ENCODE data around the gene ZNF407. TPM values are rescaled to one million over a fixed set of nuclear protein-coding genes. Genes with fewer than 3 reads are reported as not detected.

Gene ZNF407
- total and polyA plus RNA-seq, 2 experiments from 2014 or later, result 2.1 to 10.4 TPM

GRCh38 chr18:74669136-74669798 lies 71.6 kb downstream of the ZNF407 start:
- no peak overlapping the region for H3K4me2 ChIP-seq
- TF ChIP-seq REST (IDR thresholded peaks at IDR 0.05; ENCODE audit: unreplicated experiment), result no peak
- no peak for TF ChIP-seq CREB1 (CRISPR knock-in tag; IDR thresholded peaks at IDR 0.05; ENCODE audit: low read depth)
- no peak for TF ChIP-seq JUNB (IDR thresholded peaks at IDR 0.05; ENCODE audit: unreplicated experiment)
- TF ChIP-seq POLR2AphosphoS5 (IDR thresholded peaks at IDR 0.05; ENCODE audit: low read depth), result no peak
- TF ChIP-seq ZNF114 (CRISPR knock-in tag; IDR thresholded peaks at IDR 0.05), result no peak
- no peak for TF ChIP-seq EZH2 (IDR thresholded peaks at IDR 0.05; ENCODE audit: low read depth, unreplicated experiment)
- H3K27me3 ChIP-seq (ENCODE audit: insufficient read depth), result no peaks in the 10 kb centered on the region
- no peak overlapping the region for H3K27ac ChIP-seq (ENCODE audit: low read depth)
- no peak overlapping the region for H3K4me3 ChIP-seq
- no peak overlapping the region for H2AFZ ChIP-seq
- H3K4me1 ChIP-seq (ENCODE audit: insufficient read depth), result no peaks in the 10 kb centered on the region
- no peak overlapping the region for H3K27ac Mint-ChIP-seq
- H3F3A ChIP-seq (replicated peaks; ENCODE audit: low read depth), result no peaks in the 10 kb centered on the region
- H4K20me1 ChIP-seq (replicated peaks; ENCODE audit: insufficient read depth), result no peaks in the 10 kb centered on the region
- H3K36me3 Mint-ChIP-seq (ENCODE audit: low read depth), result no peaks in the 10 kb centered on the region
- H3K36me3 ChIP-seq (ENCODE audit: insufficient read depth), result no peaks in the 10 kb centered on the region
- DNase-seq (ENCODE audit: low spot score) (no peak), ATAC-seq (no peak)
- peaks cover 2% of the 10 kb centered on the region for H3K27me3 Mint-ChIP-seq (ENCODE audit: insufficient read depth, low read depth, poor library complexity)
- H3K9me3 Mint-ChIP-seq, result no peaks in the 10 kb centered on the region
- no peaks in the 10 kb centered on the region for H3K9me2 ChIP-seq (ENCODE audit: insufficient read depth)
- no peaks in the 10 kb centered on the region; the same call in 1 of the 3 replicates for H3K4me1 Mint-ChIP-seq
- no peaks in the 10 kb centered on the region for H3K79me2 ChIP-seq (replicated peaks; ENCODE audit: insufficient read depth)
- H3K4me3 Mint-ChIP-seq, result no peak overlapping the region

- H3K27me3 Mint-ChIP-seq (ENCODE audit: insufficient read depth, low read depth, poor library complexity), result peaks cover 2% of the 10 kb centered on the region
- TF ChIP-seq POLR2AphosphoS5 (IDR thresholded peaks at IDR 0.05; ENCODE audit: low read depth), result no peak
- TF ChIP-seq ZNF462 (CRISPR knock-in tag; IDR thresholded peaks at IDR 0.05), result no peak
- TF ChIP-seq ZNF331 (CRISPR knock-in tag; IDR thresholded peaks at IDR 0.05; ENCODE audit: low read depth), result no peak
- TF ChIP-seq EZH2phosphoT487 (IDR thresholded peaks at IDR 0.05; ENCODE audit: unreplicated experiment), result no peak
- no peak for TF ChIP-seq ETS1 (IDR thresholded peaks at IDR 0.05)
These were observed 74.7 kb downstream of the ZNF407 start for GRCh38 chr18:74672371-74672770.

More at GRCh38 chr18:74672371-74672770, 74.7 kb downstream of the ZNF407 start:
- H3K36me3 ChIP-seq (ENCODE audit: insufficient read depth), result no peaks in the 10 kb centered on the region
- no peak overlapping the region for H3K4me2 ChIP-seq
- H3K9me2 ChIP-seq (ENCODE audit: insufficient read depth), result no peaks in the 10 kb centered on the region
- H3K27ac ChIP-seq (ENCODE audit: low read depth), result no peak overlapping the region
- Mint-ChIP-seq H3K9me3 (peaks cover 9% of the 10 kb centered on the region; the same call in 2 of the 3 replicates), H3K27ac (no peak overlapping the region), H3K4me3 (no peak overlapping the region), H3K4me1 (no peaks in the 10 kb centered on the region; the same call in 1 of the 3 replicates), H3K36me3 (ENCODE audit: low read depth) (peaks cover 9% of the 10 kb centered on the region)
- H3K79me2 ChIP-seq (replicated peaks; ENCODE audit: insufficient read depth), result no peaks in the 10 kb centered on the region
- no peaks in the 10 kb centered on the region for H3F3A ChIP-seq (replicated peaks; ENCODE audit: low read depth)
- ATAC-seq (no peak), DNase-seq (ENCODE audit: low spot score) (no peak)
- H3K4me3 ChIP-seq, result no peak overlapping the region
- H3K4me1 ChIP-seq (ENCODE audit: insufficient read depth), result no peaks in the 10 kb centered on the region
- no peaks in the 10 kb centered on the region for H3K27me3 ChIP-seq (ENCODE audit: insufficient read depth)
- no peaks in the 10 kb centered on the region for H4K20me1 ChIP-seq (replicated peaks; ENCODE audit: insufficient read depth)
- no peak overlapping the region for H2AFZ ChIP-seq
